A549 (cell line): Measurements from ENCODE around the gene SALL1. TPM values are rescaled to one million over a fixed set of nuclear protein-coding genes. Genes with fewer than 3 reads are reported as not detected.

ENCODE experiments used
- ATAC-seq, 2 experiments: fragments of 200-7000 bp in 1 of 2; fragments of >200 bp in 1 of 2; cut with Nextera tagmentation in 1 of 2; cut with Tn5 transposase in 1 of 2; 3 replicates each; pipeline versions ENCODE4 v1.8.0 to v1.9.1; 2018 to 2020; ENCODE audit warnings: mild to moderate bottlenecking in 1 of 2, moderate library complexity in 1 of 2
- CTCF ChIA-PET: fragments of 300-600 bp; sonication (Branson Sonifier 250); formaldehyde crosslinking; extraction: SDS; loops from one replicate; lab custom pipeline; 2021; ENCODE audit warnings: antibody characterized with exemption, inconsistent platforms; lab: Yijun Ruan, JAX
- POLR2A ChIA-PET: fragments of 350-600 bp; formaldehyde crosslinking; extraction: SDS; loops from one replicate; lab custom pipeline; 2021; ENCODE audit warnings: antibody characterized with exemption, inconsistent platforms; lab: Yijun Ruan, JAX
- DNase-seq, 2 experiments: peaks; one replicate each; pipeline versions ENCODE4 v3.0.0 to v3.0.0-alpha.2; 2011 to 2016; ENCODE audit warnings: low read depth in 1 of 2, low spot score in 1 of 2
- FAIRE-seq: peaks from 2 replicates; lab custom pipeline; 2011; peaks lifted over from hg19 to GRCh38; lab: Jason Lieb, UNC
- H3K27ac ChIP-seq, 2 experiments: fragments of >200 bp; sonication (Bioruptor Twin); formaldehyde crosslinking; 3 replicates each; pipeline ENCODE4 v1.5.1; 2016 to 2017
- H3K4me1 ChIP-seq: fragments of >200 bp; sonication (Bioruptor Twin); formaldehyde crosslinking; 3 replicates; pipeline ENCODE4 v1.6.1; 2016
- H3K4me2 ChIP-seq: fragments of >200 bp; sonication (Bioruptor Twin); formaldehyde crosslinking; 3 replicates; pipeline ENCODE4 v1.6.1; 2016
- H3K4me3 ChIP-seq: fragments of >200 bp; sonication (Bioruptor Twin); formaldehyde crosslinking; 3 replicates; pipeline ENCODE4 v1.5.1; 2016
- H3K9me3 ChIP-seq: fragments of >200 bp; sonication (Bioruptor Twin); formaldehyde crosslinking; 3 replicates; pipeline ENCODE4 v1.6.1; 2016
- ATOH8 ChIP-seq: fragments of 250-450 bp; sonication (Bioruptor Pico); IDR thresholded peaks from 2 replicates; pipeline ENCODE4 v1.5.0; 2020; ENCODE audit warnings: low read depth, mild to moderate bottlenecking, moderate library complexity
- CBX2 ChIP-seq: fragments of 200-600 bp; sonication (generic); IDR thresholded peaks from 2 replicates; pipeline ENCODE4 v1.6.1; 2016; ENCODE audit warnings: low read depth, mild to moderate bottlenecking, borderline replicate concordance
- CBX8 ChIP-seq: fragments of 200-600 bp; sonication (generic); IDR thresholded peaks from 2 replicates; pipeline ENCODE4 v1.6.1; 2016
- CHD2 ChIP-seq: fragments of 150-350 bp; IDR thresholded peaks from 2 replicates; pipeline ENCODE4 v1.6.1; 2014; ENCODE audit warnings: low read length; ENCODE audit not compliant: partially characterized antibody
- CHD4 ChIP-seq: fragments of 200-600 bp; sonication (generic); IDR thresholded peaks from 2 replicates; pipeline ENCODE4 v1.6.1; 2016; ENCODE audit warnings: antibody characterized with exemption, mild to moderate bottlenecking, borderline replicate concordance
- EHMT2 ChIP-seq: fragments of 200-600 bp; sonication (generic); IDR thresholded peaks from 2 replicates; pipeline ENCODE4 v1.6.1; 2016; ENCODE audit warnings: antibody characterized with exemption, low read depth, mild to moderate bottlenecking, moderate library complexity
- ELK1 ChIP-seq: fragments of 150-350 bp; IDR thresholded peaks from 2 replicates; pipeline ENCODE4 v1.6.1; 2014; ENCODE audit warnings: low read depth, mild to moderate bottlenecking, low read length
- EP300 ChIP-seq, 2 experiments: fragments of >200 bp; sonication (Bioruptor Twin); formaldehyde crosslinking; IDR thresholded peaks; 2 replicates in 1 of 2; 3 replicates in 1 of 2; pipeline ENCODE4 v1.6.1; 2016 to 2017
- ESRRA ChIP-seq: fragments of 150-350 bp; IDR thresholded peaks from 2 replicates; pipeline ENCODE4 v1.6.1; 2014; ENCODE audit warnings: mild to moderate bottlenecking, low read length, borderline replicate concordance
- HOXB13 ChIP-seq: fragments of 250-450 bp; sonication (Bioruptor Pico); IDR thresholded peaks from 2 replicates; pipeline ENCODE4 v1.5.0; 2020; ENCODE audit warnings: low read depth, mild to moderate bottlenecking, moderate library complexity
- JUNB ChIP-seq: fragments of >200 bp; sonication (Bioruptor Twin); formaldehyde crosslinking; IDR thresholded peaks from 2 replicates; pipeline ENCODE4 v1.6.1; 2016
- MAFK ChIP-seq: fragments of 450-650 bp; IDR thresholded peaks from 2 replicates; pipeline ENCODE4 v1.6.1; 2014; ENCODE audit not compliant: partially characterized antibody
- MYC ChIP-seq: IDR thresholded peaks from 2 replicates; pipeline ENCODE4 v1.6.1; 2012; ENCODE audit warnings: mild to moderate bottlenecking, inconsistent platforms, low read length, improper control_type of control experiment, borderline replicate concordance
- NR3C1 ChIP-seq: fragments of >200 bp; sonication (Bioruptor Twin); formaldehyde crosslinking; IDR thresholded peaks from 3 replicates; pipeline ENCODE4 v1.6.1; 2017
- PBX3 ChIP-seq: IDR thresholded peaks from 2 replicates; pipeline ENCODE4 v1.6.1; 2012
- POLR2A ChIP-seq: IDR thresholded peaks from 2 replicates; pipeline ENCODE4 v1.6.1; 2012; ENCODE audit warnings: mild to moderate bottlenecking, low read length
- RARB ChIP-seq: fragments of 250-450 bp; sonication (Bioruptor Pico); IDR thresholded peaks from 2 replicates; pipeline ENCODE4 v1.8.0; 2021; ENCODE audit warnings: mild to moderate bottlenecking, moderate library complexity
- RCOR1 ChIP-seq: fragments of 150-350 bp; IDR thresholded peaks from 2 replicates; pipeline ENCODE4 v1.6.1; 2014; ENCODE audit warnings: antibody characterized with exemption, low read length, low read depth
- RFX5 ChIP-seq: fragments of 450-650 bp; IDR thresholded peaks from 2 replicates; pipeline ENCODE4 v1.7.1; 2014; ENCODE audit warnings: antibody characterized with exemption, mild to moderate bottlenecking, moderate library complexity
- SMC3 ChIP-seq: fragments of >200 bp; sonication (Bioruptor Twin); formaldehyde crosslinking; IDR thresholded peaks from 3 replicates; pipeline ENCODE4 v1.6.1; 2018; ENCODE audit warnings: inconsistent platforms
- SREBF2 ChIP-seq: fragments of 450-650 bp; IDR thresholded peaks from 2 replicates; pipeline ENCODE4 v1.6.1; 2014; ENCODE audit warnings: mild to moderate bottlenecking, moderate library complexity
- TP53 ChIP-seq: fragments of 250-450 bp; sonication (Bioruptor Pico); IDR thresholded peaks from 2 replicates; pipeline ENCODE4 v1.5.0; 2021; ENCODE audit warnings: mild to moderate bottlenecking, moderate library complexity
- ZC3H11A ChIP-seq: fragments of 450-650 bp; IDR thresholded peaks from 2 replicates; pipeline ENCODE4 v1.6.1; 2014; ENCODE audit warnings: antibody characterized with exemption, mild to moderate bottlenecking
- ZFP36 ChIP-seq: fragments of 450-650 bp; IDR thresholded peaks from 2 replicates; pipeline ENCODE4 v1.6.1; 2014; ENCODE audit warnings: borderline replicate concordance; ENCODE audit not compliant: partially characterized antibody
- ZNF302 ChIP-seq: fragments of 250-450 bp; sonication (Bioruptor Pico); IDR thresholded peaks from 2 replicates; pipeline ENCODE4 v1.9.0; 2021; ENCODE audit warnings: inconsistent platforms, mild to moderate bottlenecking, moderate library complexity
- ZSCAN20 ChIP-seq: fragments of 250-450 bp; sonication (Bioruptor Pico); IDR thresholded peaks from 2 replicates; pipeline ENCODE4 v1.8.0; 2022; ENCODE audit warnings: mild to moderate bottlenecking, moderate library complexity
- WGBS: methylation state at CpG from one replicate; pipeline ENCODE4 v1.1.6; 2017; ENCODE audit errors: missing lambda C conversion rate; 5-methylcytosine and 5-hydroxymethylcytosine counted together
- polyA plus RNA-seq, 4 experiments: library from polyadenylated mRNA; depleted of rRNA in 3 of 4; stranded (reverse); fragments of >200 nt; fragmentation: RNase III in 1 of 4; extraction: RNeasy Plus Mini Kit Qiagen cat#74134 plus additional on column Dnase treatment in 1 of 4; gene quantifications; 2 replicates in 3 of 4; 3 replicates in 1 of 4; pipeline ENCODE4 v1.2.3, GENCODE V29; 2011 to 2017

SALL1 gene
- polyA plus RNA-seq, 2 of the 4 experiments (the other 2 are of a cell fraction) = 0.13 to 0.28 TPM

DNA sequence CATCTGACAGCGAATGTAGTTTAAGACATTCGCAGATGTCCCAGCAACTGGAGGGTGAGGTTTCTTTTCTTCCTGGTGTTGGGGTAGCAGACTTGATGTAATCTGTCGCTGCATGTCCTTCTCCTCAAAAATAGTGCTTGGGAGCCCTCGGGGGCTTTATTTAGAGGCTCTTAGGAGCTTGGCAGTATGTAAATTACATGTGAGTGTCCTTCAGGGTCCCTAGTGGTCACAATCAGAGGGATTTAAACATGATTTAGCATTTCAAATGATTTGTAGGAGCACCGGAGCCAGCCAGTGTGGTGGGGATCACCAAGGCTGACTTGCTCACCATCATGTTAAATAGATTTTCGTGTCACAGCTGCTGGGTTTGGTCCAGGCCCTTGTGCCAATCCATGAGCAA, 8.8 kb upstream of the SALL1 start:
- ATAC-seq (no peak), FAIRE-seq (no peak), DNase-seq (no peak)
- H3K9me3 ChIP-seq = no peaks in the 10 kb centered on the region
- WGBS = 44% methylated on average over 6 of the region's 6 CpGs
- no peak overlapping the region for H3K4me2 ChIP-seq
- no peak overlapping the region for H3K4me3 ChIP-seq
- no peaks in the 10 kb centered on the region for H3K4me1 ChIP-seq
- CTCF ChIA-PET = no interaction called here
- TF ChIP-seq PBX3 (no peak), TP53 (CRISPR knock-in tag) (no peak), EP300 (IDR thresholded peaks at IDR 0.05) (no peak), RFX5 (no peak), ZFP36 (no peak), SREBF2 (no peak), SMC3 (no peak), CHD2 (no peak), ZC3H11A (no peak), CHD4 (no peak), HOXB13 (CRISPR knock-in tag) (no peak), ESRRA (no peak), CBX8 (no peak)
- H3K27ac ChIP-seq = no peak overlapping the region
- POLR2A ChIA-PET = no interaction called here

- CTCF ChIA-PET = no interaction called here
- H3K9me3 ChIP-seq = no peaks in the 10 kb centered on the region
- POLR2A ChIA-PET = no interaction called here
- TF ChIP-seq ZNF302 (no peak), JUNB (no peak), ATOH8 (CRISPR knock-in tag) (no peak), RARB (CRISPR knock-in tag) (no peak), EP300 (IDR thresholded peaks at IDR 0.05) (no peak), ZC3H11A (no peak), ELK1 (no peak), MAFK (no peak), CBX2 (no peak), EHMT2 (no peak), POLR2A (no peak), RCOR1 (no peak), MYC (no peak), PBX3 (no peak), ZFP36 (no peak), ZSCAN20 (CRISPR knock-in tag) (no peak), NR3C1 (no peak)
- DNase-seq = no peak
- ATAC-seq = no peak
- H3K27ac ChIP-seq = no peak overlapping the region
- no peak overlapping the region for H3K4me3 ChIP-seq
- no peak overlapping the region for H3K4me2 ChIP-seq
- FAIRE-seq = no peak
- H3K4me1 ChIP-seq = no peaks in the 10 kb centered on the region
- WGBS = 25% methylated on average over 3 of the region's 3 CpGs
These were observed 8.2 kb upstream of the SALL1 start for GRCh38 chr16:51159296-51159695.
